Mammary epithelial cell (primary cell): Measurements from ENCODE around the gene FDCSP.

Experiments used
- EZH2 ChIP-seq: IDR thresholded peaks from 2 replicates; pipeline ENCODE4 v1.6.1; 2012; ENCODE audit warnings: low read length, inconsistent platforms, borderline replicate concordance
- TF ChIP-seq, protein P1 (sequence below), 2 donors: IDR thresholded peaks in 1 of 2; conservative IDR thresholded peaks in 1 of 2; 2 replicates each; pipeline ENCODE4 v1.5.1; 2011 to 2012; ENCODE audit warnings: inconsistent platforms in 2 of 2, low read length in 2 of 2, mild to moderate bottlenecking in 2 of 2, control low read depth in 1 of 2, low read depth in 1 of 2; ENCODE audit not compliant: insufficient read depth in 1 of 2; ENCODE audit errors: extremely low read depth in 1 of 2

DNA sequence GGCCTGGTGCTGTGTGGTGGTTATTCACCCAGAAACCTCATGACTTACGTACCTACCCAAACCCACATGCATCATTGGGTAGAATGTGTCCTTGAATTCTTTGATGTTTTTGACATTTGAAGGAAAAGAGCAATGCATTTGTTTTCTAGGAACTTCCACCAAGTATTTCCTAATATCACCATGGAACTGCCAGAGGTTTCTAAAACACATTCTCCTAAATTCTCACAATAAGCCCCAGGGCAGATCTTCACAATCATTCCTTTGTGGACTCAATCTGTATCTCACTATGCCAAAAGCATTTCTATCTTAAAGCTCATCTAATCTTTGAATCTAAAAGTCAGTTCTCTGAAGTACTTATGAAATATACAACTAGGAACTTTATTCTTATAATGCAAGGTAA lies 38.7 kb upstream of the FDCSP start:
- TF ChIP-seq, protein P1, sequence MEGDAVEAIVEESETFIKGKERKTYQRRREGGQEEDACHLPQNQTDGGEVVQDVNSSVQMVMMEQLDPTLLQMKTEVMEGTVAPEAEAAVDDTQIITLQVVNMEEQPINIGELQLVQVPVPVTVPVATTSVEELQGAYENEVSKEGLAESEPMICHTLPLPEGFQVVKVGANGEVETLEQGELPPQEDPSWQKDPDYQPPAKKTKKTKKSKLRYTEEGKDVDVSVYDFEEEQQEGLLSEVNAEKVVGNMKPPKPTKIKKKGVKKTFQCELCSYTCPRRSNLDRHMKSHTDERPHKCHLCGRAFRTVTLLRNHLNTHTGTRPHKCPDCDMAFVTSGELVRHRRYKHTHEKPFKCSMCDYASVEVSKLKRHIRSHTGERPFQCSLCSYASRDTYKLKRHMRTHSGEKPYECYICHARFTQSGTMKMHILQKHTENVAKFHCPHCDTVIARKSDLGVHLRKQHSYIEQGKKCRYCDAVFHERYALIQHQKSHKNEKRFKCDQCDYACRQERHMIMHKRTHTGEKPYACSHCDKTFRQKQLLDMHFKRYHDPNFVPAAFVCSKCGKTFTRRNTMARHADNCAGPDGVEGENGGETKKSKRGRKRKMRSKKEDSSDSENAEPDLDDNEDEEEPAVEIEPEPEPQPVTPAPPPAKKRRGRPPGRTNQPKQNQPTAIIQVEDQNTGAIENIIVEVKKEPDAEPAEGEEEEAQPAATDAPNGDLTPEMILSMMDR (conservative IDR thresholded peaks at IDR 0.05 in 1 of 2, IDR thresholded peaks at IDR 0.05 in 1 of 2; ENCODE audit: extremely low read depth in 1 of 2, insufficient read depth in 1 of 2, low read depth in 1 of 2, low read length in 2 of 2): no peak
- no peak for TF ChIP-seq EZH2
